Astrocyte of the cerebellum (primary cell): Measurements from ENCODE around the gene HOXD10.

Experiments used
- DNase-seq: peaks from one replicate; pipeline ENCODE4 v3.0.0-alpha.2; 2011; ENCODE audit warnings: low read depth
- H3K4me3 ChIP-seq: 2 replicates; pipeline ENCODE4 v1.5.1; 2011; ENCODE audit warnings: mild to moderate bottlenecking, low read depth, low read length, moderate library complexity
- in situ Hi-C: cut with HindIII; loops from 2 replicates; pipeline ENCODE4 v1.10.0; 2017; ENCODE audit warnings: low sequenced_read_pairs
- TF ChIP-seq, protein P1 (sequence below): IDR thresholded peaks from 2 replicates; pipeline ENCODE4 v1.5.1; 2012; ENCODE audit warnings: low read length, low read depth, moderate library complexity, mild to moderate bottlenecking; ENCODE audit errors: missing control alignments

HOXD10 gene

DNA sequence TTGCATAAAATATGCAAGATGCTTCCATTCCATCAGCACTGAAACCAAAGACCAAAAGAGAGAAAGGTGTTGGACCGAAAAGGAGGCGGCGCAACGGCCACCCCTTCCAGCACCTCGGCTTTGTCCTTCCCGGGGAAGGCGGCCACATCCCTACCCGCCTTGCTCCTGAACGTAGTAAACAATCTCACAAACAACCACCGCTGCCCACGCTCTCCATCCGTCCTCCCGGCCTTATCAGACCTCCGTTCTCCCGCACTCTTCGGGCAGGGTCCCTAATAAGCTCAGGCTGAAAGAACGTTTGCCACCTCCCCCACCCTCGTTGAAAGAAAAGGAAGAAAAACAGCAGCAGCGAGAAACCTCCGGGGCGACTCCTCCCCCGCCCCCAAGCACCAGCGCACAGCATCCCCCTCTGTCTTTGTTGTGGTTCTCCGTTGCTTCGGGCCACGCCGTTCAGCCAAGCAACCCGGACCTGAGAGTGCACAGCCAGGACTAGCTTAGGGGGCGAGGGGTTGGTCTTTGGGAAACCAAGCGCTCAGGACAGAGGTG, 37.2 kb upstream of the HOXD10 start:
- H3K4me3 ChIP-seq, result no peak overlapping the region
- in situ Hi-C loops, result loop anchor here (25.0 kb wide), 1 partner anchor 1167 kb away; no protein-coding TSS in a partner anchor
- DNase-seq, result no peak
- TF ChIP-seq, protein P1, sequence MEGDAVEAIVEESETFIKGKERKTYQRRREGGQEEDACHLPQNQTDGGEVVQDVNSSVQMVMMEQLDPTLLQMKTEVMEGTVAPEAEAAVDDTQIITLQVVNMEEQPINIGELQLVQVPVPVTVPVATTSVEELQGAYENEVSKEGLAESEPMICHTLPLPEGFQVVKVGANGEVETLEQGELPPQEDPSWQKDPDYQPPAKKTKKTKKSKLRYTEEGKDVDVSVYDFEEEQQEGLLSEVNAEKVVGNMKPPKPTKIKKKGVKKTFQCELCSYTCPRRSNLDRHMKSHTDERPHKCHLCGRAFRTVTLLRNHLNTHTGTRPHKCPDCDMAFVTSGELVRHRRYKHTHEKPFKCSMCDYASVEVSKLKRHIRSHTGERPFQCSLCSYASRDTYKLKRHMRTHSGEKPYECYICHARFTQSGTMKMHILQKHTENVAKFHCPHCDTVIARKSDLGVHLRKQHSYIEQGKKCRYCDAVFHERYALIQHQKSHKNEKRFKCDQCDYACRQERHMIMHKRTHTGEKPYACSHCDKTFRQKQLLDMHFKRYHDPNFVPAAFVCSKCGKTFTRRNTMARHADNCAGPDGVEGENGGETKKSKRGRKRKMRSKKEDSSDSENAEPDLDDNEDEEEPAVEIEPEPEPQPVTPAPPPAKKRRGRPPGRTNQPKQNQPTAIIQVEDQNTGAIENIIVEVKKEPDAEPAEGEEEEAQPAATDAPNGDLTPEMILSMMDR, result no peak

DNA sequence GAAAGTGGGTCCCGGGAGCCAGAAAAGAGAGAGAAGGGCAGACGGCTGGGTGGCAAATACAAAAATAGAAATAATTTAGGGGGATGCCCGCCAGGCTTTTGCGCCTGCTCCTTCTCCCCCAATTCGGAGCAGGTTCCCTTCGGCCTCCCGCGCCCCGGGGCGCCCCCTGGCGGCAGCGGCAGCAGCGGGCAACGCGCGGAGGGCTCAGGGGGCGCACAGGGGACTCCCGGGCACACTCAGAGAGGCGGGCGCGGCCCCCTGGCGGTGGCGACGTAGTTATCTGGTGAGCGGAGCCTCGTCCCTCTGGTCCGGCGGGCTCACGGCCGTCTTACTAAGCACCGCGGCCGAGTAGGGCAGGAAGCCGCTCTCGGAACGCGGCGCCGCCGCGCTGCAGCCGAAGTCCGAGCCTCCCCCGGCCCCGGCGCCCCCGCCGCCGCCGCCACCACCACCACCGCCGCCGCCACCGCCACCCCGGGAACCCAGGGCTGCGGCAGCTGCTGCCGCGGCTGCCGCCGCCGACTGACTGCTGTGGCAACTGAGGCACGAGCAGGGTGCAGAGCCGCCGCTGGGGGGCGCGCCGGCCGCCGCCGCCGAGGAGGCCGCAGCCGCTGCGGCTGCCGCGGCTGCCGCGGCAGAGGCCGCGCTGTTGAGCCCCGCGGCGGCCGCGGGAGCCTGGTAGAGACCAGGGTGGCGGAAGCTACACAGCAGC, 36.6 kb upstream of the HOXD10 start:
- in situ Hi-C loops, result loop anchor here (25.0 kb wide), 1 partner anchor 1168 kb away; no protein-coding TSS in a partner anchor
- no peak overlapping the region for H3K4me3 ChIP-seq
- TF ChIP-seq, protein P1, result peak; percentile 63
- DNase-seq, result no peak

DNA sequence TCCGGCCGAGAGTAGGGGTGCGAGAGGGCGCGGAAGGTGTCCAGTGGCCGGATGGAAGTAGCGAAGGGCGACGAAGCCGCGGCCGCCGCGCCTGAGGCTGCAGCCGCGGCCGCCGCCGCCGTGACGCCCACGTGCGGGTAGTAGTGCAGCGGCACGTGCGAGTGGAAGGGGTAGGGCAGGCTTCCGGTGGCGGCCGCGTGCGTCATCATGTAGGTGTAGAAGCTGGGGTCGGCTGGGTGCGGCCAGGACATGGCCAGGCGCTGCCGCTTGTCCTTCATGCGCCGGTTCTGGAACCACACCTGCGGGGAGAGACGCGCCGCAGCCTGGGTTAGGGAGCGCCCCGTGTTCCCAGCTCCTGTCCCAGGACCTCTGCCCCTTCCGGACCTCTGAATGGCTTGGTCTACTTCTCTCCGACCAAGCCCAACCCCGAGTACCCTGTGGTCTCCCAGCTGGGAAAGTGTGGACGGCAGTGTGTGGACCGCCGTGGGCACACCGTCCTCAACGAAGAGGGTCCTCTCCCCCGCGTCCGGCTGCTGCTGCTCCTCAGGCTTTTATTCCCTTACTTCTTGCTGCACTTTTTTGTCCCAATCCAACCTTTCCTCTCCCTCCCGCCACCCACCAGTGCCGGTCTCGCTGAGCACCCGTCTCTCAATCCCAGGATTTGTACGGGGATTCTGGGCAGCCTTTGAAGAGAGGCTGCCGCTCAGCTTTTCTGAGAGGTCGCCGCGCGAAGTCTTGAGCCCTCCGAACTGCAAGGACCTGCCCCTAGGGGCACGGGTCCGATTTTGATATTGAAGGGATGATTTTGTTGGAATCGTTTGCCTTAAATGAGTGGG, 35.8 kb upstream of the HOXD10 start:
- TF ChIP-seq, protein P1, result no peak
- DNase-seq, result no peak
- in situ Hi-C loops, result loop anchor here (25.0 kb wide), 1 partner anchor 1168 kb away; no protein-coding TSS in a partner anchor
- no peak overlapping the region for H3K4me3 ChIP-seq

DNA sequence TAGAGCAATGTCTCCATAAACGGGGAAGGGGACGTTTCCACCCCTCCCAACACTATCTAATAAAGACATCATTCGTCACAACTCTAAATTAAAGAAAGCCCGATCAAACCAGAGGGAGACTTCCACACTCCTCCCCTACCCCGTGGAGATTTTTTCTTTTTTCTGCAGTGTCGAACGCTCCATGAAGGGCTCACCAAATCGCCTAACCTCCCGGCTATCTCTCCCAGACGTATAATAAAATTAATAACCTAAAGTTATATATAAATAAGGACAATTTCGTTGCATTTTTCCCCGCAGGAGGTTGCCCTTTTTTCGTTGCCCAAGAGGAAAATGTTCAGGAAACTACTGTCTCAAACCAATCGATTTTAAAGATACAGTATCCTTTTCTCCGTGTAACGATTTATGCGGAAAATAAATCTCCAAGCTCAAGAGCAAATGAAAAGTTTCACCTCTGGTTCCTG, 35.2 kb upstream of the HOXD10 start:
- DNase-seq, result no peak
- H3K4me3 ChIP-seq, result no peak overlapping the region
- in situ Hi-C loops, result loop anchor here (25.0 kb wide), 1 partner anchor 1169 kb away; no protein-coding TSS in a partner anchor
- TF ChIP-seq, protein P1, result no peak

DNA sequence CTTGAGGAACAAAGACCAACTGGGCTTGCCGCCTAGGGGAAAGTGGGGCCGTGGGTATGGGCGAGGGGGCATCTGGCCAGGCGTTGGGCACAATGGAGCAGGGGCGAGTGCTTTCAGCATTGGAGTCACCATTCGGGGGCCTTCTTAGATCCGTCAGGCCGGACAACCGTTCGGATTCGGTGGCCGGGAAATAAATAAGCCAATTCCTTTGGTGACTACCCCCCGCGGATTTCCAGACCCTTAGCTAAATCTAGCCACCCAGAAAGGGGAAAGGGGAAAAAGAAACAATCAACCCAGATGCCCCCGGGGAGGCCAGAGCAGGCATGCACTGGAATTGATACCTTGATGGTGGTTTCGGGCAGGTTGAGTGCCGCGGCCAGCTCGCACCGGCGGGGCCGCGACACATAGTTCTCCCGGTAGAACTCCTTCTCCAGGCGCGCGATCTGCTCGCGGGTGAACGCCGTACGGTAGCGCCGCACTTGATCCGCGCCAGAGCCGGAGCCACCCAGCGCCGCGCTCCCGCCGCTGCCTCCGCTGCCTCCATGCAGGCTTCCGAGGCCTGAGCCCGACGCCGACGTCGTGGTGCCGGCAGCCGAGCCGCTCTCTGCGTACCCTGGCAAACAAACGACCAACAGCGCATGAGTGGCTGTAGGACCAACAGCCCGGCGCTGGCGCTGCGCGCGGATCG, 34.6 kb upstream of the HOXD10 start:
- TF ChIP-seq, protein P1, result no peak
- no peak for DNase-seq
- in situ Hi-C loops, result loop anchor here (25.0 kb wide), 1 partner anchor 1170 kb away; no protein-coding TSS in a partner anchor
- no peak overlapping the region for H3K4me3 ChIP-seq

DNA sequence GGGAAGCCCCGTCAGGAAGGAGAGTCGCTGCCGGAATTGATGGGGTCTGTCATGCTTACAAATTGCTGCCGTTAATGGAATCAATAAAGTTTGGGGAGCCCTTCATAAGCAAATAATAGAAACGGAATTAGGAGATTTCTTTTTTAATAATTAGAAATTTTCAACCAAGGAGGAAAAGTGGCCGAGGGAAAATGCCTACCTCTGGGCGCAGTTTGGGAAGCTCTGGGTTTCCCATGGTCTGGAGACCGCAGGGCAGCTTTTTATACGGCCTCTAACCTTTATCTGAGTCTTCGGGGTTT, 34.1 kb upstream of the HOXD10 start:
- in situ Hi-C loops, result loop anchor here (25.0 kb wide), 1 partner anchor 1170 kb away; no protein-coding TSS in a partner anchor
- H3K4me3 ChIP-seq, result no peak overlapping the region
- TF ChIP-seq, protein P1, result no peak
- DNase-seq, result no peak
